GM21390 (cell line): Measurements from ENCODE around the gene SLFNL1.
A peak's percentile ranks its signal among the peaks of the same experiment; 100 is the strongest.

ENCODE experiments used
- ATAC-seq: cut with Tn5 transposase; IDR thresholded peaks from one replicate; pipeline ENCODE4 v1.9.1; 2021; ENCODE audit not compliant: unreplicated experiment

The SLFNL1 gene

GRCh38 chr1:40987439-40988276 is 33.9 kb downstream of the SLFNL1 start:
- ATAC-seq: no peak

- ATAC-seq: no peak
Measured at GRCh38 chr1:40986956-40987355, 34.6 kb downstream of the SLFNL1 start.

GRCh38 chr1:40986328-40986783 is 35.2 kb downstream of the SLFNL1 start:
- no peak for ATAC-seq

- no peak for ATAC-seq
Measured at GRCh38 chr1:40985875-40986274, 35.6 kb downstream of the SLFNL1 start.

GRCh38 chr1:40985161-40985560 is 36.4 kb downstream of the SLFNL1 start:
- ATAC-seq: no peak

GRCh38 chr1:40984531-40984930 is 37.0 kb downstream of the SLFNL1 start:
- ATAC-seq: no peak

- no peak for ATAC-seq
Measured at GRCh38 chr1:40984066-40984465, 37.5 kb downstream of the SLFNL1 start.

GRCh38 chr1:40983286-40983685 is 38.2 kb downstream of the SLFNL1 start:
- no peak for ATAC-seq

- no peak for ATAC-seq
Measured at GRCh38 chr1:40982721-40983120, 38.8 kb downstream of the SLFNL1 start.

GRCh38 chr1:40981691-40982448 is 39.7 kb downstream of the SLFNL1 start:
- no peak for ATAC-seq

GRCh38 chr1:40980453-40981121 is 40.9 kb downstream of the SLFNL1 start:
- no peak for ATAC-seq

GRCh38 chr1:40980068-40980452 is 41.5 kb downstream of the SLFNL1 start:
- ATAC-seq: peak; percentile 21

GRCh38 chr1:40979241-40980067 is 42.1 kb downstream of the SLFNL1 start, which contains the start of gene CTPS1:
Gene CTPS1 (plus strand): TSS chr1:40979696. CDS start chr1:40983291, 3,595 bp downstream.
- peak; percentile 91 for ATAC-seq

GRCh38 chr1:40978886-40979240 is 42.7 kb downstream of the SLFNL1 start:
- no peak for ATAC-seq

GRCh38 chr1:40977716-40978115 is 43.8 kb downstream of the SLFNL1 start:
- no peak for ATAC-seq

- ATAC-seq: no peak
Measured at GRCh38 chr1:40976952-40977690, 44.4 kb downstream of the SLFNL1 start.

GRCh38 chr1:40974945-40975344 is 46.6 kb downstream of the SLFNL1 start:
- no peak for ATAC-seq

- ATAC-seq: no peak
Measured at GRCh38 chr1:40973912-40974311, 47.6 kb downstream of the SLFNL1 start.

GRCh38 chr1:40971966-40972365 is 49.6 kb downstream of the SLFNL1 start:
- ATAC-seq: no peak

GRCh38 chr1:40969445-40969844 is 52.1 kb downstream of the SLFNL1 start:
- no peak for ATAC-seq
